GM18951 (cell line): ENCODE results near the gene AOAH.
"Not testable (repeated sequence)": the region's sequence is repeated elsewhere in the genome, so short reads cannot be mapped to it uniquely, and the experiment has no call there.

ENCODE experiments used
- POLR2A ChIP-seq: IDR thresholded peaks from 4 replicates; pipeline ENCODE4 v1.6.1; 2011; ENCODE audit warnings: mild to moderate bottlenecking; ENCODE audit not compliant: insufficient read length, insufficient read depth; ENCODE audit errors: extremely low read depth
- in situ Hi-C: fragments of 300-500 bp; cut with MboI; formaldehyde crosslinking; loops from one replicate; pipeline ENCODE4 v1.12.0; 2022; ENCODE audit warnings: low sequenced_read_pairs, mixed read lengths, inconsistent platforms; ENCODE audit not compliant: unreplicated experiment

AOAH gene

DNA sequence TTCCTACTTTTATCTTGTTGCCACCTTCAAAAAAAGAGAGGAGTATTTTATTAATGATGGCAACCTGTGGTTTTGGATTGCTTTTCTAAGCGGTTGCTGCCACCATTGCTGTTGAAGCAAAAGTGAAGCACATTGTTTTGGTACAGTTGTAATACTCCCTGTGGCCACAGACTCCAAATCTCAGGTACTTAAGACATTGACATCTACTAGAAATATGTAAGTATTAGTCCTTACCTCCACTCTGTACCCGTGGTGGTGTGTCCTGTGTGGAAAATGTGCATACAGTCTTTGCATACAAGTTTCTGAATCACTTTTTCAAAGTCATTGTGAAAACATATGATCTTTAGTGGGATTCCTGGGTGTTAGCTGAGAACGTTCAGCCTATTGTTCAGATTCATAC is 248.9 kb downstream of the AOAH start:
- in situ Hi-C loops: no loop called here

DNA sequence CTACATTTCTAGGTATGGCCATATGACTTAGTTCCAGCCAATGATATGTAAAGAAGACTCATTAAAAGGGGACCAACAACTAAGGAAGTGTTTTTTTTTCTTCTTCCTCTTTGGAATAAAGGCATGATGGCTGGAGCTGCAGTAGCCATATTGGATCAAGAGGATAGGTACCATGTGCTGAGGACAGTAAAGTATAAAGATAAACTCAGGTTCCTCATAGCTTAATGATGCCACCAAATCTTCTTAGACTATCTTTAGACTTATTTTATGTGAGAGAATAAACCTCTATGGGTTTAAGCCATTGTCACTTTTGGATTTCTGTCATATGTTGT is 249.3 kb downstream of the AOAH start:
- TF ChIP-seq POLR2A: no peak
- in situ Hi-C loops: no loop called here

More for the DNA sequence above, 248.9 kb downstream of the AOAH start:
- no peak for TF ChIP-seq POLR2A

DNA sequence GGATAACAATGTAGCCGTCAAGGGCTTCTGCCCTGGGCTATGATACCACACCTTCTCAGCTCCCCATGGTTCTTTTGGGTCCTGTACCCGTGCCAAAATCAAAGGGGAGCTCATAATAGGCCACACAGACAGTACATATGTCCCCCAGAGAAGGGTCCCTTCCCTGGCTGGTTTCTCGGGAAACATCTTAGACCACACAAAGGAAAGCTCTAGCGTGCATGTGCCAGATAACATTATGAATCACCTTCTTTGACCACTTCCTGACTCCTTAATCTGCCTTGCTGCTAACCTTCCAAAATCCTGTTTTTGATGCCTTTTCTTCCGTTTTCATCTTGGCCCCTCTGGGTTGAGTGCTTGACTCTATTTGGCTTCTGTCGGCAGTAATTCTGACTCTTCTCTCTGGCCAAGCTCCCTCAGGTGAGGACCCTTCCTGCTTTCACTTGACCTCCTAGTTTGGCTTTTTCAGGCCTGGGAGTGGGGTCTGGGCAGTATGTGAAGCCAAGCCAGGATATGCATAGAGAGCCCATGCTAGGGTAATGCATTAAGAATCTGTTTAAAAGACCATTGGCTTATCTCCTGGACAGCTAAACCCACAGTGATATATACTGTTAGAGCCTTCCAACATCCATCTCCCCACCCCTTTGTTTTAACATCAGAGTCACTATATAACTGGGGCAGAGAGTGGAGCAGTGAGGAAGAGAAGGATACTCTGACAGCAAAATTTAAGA is 249.8 kb downstream of the AOAH start:
- TF ChIP-seq POLR2A: no peak
- in situ Hi-C loops: no loop called here

DNA sequence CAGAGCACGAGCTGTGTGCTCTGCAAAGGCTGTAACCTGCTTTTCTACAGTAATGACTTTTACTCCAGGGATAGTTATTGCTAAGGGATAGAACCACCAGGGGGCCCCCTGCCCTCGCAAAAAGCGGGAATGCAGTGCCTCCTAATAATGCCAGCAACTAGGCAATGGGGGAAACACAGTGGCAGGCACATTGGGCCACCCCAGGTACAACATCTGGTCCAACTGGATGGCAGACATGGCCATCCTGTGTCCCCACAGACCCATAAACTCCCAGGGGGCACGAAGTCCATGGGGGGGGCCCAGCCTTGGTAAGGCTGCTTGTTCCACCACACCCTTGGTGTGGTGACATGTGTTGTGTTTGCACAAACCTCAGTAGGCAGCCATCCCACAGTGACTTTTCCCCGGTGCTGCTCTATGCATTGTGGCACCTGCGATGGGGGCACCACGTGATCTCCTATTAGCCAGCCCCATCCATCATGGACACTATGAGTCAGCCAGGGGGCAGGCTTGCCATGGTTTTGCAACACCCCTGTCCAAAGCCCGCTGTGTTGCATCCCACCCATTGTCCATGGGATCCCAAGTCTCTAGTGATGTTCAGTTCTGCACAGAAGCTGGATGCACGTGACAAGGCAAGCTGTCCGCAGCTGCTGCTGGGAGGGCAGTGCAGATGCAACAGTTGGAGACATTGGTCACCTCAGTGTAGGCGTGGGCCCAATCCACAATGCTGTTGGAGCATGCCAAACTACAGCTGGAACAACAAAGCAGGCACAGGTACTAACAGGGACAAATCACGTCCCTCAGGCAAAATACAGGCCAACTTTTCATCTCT is 250.6 kb downstream of the AOAH start:
- in situ Hi-C loops: no loop called here
- TF ChIP-seq POLR2A: no peak

DNA sequence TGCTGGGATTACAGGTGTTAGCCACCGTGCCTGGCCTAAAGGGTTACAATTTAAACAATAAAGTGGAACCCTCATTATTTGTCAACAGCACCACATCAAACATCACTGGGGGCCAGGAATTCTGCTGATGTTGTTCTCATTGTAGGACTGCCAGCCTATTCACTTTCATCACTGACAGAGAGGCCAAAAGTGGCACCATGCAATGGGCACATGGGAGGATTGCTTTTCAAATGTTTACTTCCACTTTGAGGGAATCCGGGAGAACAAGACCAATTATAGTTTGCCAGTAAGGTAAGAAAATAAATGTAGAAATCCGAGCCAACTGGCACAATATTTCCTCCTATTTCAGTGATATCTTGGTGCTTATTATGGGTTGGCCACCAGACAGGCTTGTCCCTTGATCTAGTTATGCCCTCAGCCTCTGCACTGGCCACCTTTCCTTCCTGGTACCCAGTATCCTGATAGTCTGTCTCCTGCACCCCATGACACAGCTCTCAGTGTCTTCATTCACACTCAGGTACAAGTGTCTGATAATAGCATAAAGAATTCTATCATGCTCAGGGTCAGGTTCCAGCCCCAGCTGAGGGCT is 252.1 kb downstream of the AOAH start:
- in situ Hi-C loops: no loop called here
- no peak for TF ChIP-seq POLR2A

DNA sequence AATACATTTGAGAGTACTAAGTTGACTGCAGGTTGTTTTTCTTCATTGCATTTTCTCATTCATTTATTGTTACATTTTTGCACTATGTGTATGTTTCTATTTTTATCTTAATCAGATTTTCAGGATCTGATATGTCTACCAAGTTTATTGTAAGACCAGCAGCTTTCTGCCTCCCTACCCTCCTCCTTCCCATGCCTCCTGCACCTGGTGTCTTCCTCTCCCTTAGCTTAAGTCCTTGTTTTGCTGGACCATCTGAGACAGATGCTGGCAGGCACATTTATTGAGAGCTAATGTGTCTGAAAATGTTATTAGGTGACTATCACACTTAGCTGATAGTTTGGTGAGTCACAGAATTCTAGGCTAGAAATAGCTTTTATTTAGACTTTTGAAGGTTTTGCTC is 255.1 kb downstream of the AOAH start:
- no peak for TF ChIP-seq POLR2A

DNA sequence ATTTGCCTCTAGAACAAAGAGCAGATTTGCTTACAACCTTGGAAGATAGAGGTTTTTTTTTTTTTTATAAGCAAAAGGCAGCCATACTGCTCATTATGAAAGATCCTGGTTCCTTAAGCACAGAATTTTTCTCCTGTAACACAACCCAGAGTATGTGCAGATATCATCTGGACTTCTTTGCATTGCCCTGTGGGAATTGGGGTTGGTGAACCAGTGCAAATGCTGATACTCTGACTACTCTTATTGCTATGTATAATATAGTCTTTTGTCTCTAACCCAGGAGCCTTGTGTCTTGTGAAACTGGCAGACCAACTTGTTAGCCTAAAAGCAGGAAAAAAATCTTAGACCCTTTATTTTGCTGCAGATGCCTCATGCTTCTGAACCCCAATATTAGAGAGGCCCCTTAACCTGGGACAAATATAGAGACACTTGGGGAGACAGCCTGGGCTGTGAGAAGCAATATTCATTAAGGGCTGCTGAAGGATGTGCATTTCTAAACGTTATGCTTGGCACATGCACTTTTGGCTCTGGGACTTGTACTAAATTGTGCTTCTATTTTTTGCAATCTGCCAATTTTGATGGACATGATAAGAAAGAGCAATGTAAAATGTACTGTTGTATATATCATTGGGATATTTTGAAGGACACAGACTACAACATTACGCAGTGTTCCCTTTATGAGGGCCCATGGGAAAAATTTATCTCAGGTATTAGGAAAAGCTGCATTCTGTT is 255.8 kb downstream of the AOAH start:
- in situ Hi-C loops: no loop called here

More for the DNA sequence above, 255.1 kb downstream of the AOAH start:
- in situ Hi-C loops: no loop called here

DNA sequence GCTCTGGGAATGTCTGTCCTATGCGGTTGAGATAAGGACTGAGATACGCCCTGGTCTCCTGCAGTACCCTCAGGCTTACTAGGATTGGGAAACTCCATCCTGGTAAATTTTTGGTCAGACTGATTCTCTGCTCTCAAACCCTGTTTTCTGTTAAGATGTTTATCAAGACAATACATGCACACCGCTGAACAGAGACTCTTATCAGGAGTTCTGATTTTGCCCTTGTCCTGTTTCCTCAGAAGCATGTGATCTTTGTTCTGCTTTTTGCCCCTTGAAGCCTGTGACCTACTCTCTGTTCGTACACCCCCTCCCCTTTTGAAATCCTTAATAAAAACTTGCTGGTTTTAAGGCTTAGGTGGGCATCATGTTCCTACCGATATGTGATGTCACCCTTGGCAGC is 258.3 kb downstream of the AOAH start:
- in situ Hi-C loops: not testable (repeated sequence)

More for the DNA sequence above, 255.8 kb downstream of the AOAH start:
- no peak for TF ChIP-seq POLR2A

DNA sequence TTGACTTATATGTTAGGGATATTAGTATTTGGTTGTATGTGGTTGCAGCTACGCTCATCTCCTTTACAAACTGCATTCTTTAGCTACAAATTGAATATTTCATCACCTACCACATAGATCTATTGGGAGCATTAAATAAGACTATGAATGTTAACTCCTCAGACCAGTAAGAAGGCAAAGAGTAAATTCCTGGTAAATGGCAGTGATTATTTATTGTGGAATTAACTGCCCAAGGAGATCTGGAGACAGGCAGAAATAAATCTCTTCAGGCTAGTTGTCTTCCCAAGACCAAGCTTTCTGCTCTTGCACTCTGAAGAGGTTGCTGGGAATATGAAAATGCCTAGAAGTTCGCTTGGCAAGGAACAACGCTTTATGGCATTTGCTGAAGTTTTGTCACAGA is 260.0 kb downstream of the AOAH start:
- no peak for TF ChIP-seq POLR2A
- in situ Hi-C loops: no loop called here
